GM18868 (cell line): Measurements from ENCODE around the gene COQ8A.
A peak's percentile ranks its signal among the peaks of the same experiment; 100 is the strongest.

Experiments
- ATAC-seq: cut with Tn5 transposase; IDR thresholded peaks from one replicate; pipeline ENCODE4 v1.9.1; 2021; ENCODE audit warnings: mild to moderate bottlenecking, moderate library complexity; ENCODE audit not compliant: unreplicated experiment

COQ8A gene

DNA sequence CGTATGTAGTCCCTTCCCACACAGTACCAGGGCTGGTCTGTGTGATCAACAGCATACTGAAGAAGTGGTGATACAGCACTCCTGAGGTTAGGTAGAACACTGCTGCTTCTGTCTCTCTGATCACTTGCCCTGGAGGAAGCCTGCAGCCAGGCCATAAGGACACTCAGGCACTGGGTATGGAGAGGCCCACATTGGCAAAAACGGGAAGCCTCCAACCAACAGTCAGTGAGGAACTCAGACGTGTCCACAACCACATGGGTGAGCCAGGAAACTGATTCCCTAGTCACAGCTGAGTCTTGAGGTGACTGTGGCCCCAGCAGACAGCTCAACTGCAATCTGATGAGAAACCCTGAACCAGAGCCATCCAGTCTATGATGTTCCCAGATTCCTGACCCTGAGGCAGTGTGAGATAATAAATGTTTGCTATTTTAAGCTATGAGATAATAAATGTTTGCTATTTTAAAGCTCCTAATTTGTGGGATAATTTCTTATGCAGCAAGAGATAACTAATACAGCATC, 62.5 kb downstream of the COQ8A start:
- no peak for ATAC-seq

DNA sequence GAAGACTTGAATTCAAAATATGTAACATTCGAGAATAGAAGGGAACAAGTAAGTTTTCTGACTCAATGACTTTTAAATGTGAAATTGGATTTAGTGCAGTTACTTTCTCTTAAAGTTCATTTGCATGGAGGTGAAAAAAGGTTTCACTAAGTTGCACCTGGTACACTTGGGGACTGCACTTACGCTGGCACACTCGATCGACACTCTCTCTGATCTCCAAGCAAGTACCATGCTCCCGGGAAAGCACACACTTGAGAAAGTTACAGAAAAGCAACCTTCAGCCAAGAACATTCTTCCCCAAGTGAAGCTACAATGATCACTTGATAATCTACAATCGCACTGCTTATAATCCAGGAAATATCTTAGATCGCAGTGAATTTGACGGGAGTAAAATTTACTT, 63.1 kb downstream of the COQ8A start:
- ATAC-seq = no peak

DNA sequence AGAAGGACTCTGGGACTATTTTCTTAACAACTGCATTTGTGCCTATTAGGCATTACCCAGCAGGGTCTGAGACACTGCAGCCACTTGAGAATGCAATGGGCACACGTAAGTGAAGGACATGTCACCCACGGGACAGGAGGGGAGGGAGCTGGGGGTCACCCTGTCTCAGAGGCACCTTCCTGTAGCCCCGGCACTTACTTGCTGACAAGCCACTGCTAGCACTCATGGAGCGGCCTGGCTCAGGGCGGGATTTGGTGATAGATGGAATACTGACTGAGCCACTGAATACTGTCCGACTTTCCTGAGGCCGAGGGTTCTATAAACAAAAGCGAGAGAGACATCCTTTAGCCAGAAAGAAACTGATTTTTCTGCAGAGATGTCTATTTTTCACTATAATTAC, 64.7 kb downstream of the COQ8A start:
- ATAC-seq = no peak

DNA sequence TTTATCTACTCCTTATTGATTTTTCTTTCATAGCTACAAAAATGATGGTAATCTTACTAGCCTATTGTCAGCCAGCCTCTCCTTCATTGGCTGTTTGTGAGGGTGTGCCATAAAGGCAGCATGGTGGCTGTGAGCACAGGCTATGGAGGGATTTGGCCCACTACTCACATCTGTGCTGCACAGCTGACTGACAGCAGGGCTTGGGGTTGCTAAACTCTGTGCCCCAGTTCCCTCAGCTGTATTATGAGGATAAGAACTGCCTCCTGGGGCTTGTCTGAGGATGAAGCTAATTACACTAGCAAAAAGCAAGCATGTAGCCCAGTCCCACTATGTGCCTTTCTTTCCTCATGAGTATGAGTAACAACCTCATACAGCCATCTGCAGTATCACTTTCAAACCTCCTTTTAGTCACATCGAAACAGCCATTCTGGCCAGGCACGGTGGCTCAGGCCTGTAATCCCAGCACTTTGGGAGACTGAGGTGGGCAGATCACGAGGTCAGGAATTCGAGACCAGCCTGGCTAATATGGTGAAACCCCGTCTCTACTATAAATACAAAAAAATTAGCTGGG, 66.2 kb downstream of the COQ8A start:
- ATAC-seq = peak; percentile 78

DNA sequence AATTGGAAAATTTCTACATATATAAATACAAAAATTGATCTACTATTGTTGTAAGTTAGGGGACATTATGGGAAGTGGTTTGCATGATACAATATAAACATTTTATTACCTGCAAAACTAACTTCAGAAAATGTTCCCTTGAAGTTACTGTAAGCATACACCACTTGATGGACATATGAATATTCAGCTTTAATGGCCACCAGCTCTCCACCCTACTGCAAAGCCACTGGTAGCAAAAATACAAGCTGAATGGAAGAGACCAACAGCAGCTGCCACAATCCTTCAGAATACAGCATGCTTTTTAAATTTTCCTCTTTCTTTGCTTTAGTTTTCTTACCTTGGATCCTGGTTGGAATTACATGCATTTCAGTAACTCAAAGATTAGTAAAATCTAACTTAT, 69.8 kb downstream of the COQ8A start:
- ATAC-seq = no peak

DNA sequence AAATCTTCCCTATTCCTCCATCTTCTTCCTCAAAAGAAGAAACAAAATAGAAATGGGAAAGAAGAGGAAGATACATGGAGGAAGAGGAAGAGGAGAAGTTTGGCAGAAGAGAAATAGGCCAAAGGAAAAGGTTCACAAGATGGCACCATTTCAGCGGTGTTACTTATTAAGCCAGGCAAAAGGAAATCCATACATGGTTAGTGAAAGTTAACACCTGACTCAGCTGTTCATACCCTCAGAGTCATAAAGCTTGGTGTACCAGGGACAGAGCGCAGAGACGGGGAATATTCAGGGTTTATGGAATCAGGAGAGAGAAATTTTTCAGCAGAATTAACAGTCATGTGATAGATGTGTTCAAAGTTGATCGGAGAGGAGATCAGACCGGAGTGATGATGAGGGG, 70.6 kb downstream of the COQ8A start:
- ATAC-seq = no peak

DNA sequence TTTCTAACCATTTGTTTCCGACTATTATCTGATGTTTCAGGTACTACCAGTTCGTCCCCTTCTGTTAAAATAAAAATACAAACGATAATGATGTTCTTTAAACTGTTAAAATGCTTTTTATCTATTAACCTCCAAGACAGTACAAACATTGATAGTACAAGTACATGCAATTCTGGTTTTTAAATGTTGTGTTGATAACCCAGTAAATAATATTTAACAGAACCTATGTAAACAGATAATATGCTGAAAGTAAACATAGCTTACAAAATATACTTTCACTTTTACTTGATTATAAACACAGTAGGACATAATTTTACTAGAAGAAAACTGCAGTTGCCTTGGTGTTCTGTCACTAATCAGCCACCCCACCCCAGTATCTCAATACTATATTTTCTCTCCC, 76.9 kb downstream of the COQ8A start:
- ATAC-seq = no peak

DNA sequence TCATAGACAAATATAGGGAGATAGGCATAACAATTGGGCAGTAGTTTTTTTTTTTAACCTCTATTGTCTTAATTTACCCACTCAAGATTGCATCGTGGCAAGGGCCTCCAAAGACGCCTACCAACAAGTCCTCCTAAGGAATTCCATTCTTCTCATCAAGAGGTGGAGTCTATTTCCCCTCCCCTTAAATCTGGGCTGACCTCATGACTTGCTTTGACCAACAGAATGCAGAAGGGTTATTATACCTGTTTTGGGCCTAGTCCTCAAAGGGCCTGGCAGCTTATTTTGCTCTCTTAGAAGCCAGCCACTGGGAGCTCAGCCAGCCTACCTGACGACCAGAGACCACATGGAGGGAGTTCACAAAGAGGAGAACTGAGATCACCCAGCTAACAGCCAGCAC, 92.3 kb downstream of the COQ8A start:
- ATAC-seq = no peak

DNA sequence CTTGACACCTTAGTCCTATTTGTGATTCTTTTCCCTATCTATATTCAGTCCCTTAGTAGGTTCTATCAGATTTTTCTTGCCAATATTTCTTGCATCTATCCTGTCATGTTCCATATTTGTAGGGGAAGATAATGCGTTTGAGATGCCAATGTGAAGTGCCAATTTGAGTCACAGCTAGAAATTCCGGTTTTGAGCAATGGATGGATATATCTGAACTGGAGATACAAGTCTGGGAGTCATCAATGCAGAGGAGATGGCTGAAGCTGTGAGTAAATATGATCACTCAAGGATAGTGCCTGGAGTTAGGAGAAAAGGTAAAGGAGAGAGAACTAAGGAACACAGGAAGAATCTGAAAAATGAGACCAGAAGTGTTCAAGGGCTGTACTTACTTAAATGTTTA, 93.8 kb downstream of the COQ8A start:
- no peak for ATAC-seq

DNA sequence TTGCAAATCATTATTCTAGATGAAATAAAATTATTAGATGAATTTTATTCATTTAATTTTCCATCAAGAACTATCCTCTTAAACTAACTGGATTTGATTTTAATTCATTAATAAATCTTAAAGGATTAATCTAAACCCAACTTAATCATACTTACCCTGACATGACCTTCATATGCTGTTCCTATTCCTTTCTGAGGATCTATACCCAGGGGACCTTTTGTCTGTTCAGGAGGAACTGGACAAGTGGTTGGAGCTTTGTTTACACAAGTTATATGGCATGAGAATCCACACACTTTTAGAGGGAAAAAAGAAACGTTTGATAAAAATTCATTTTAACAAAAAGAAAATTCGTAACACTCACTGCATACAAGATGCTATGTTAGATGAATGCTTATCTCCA, 95.2 kb downstream of the COQ8A start:
- no peak for ATAC-seq

DNA sequence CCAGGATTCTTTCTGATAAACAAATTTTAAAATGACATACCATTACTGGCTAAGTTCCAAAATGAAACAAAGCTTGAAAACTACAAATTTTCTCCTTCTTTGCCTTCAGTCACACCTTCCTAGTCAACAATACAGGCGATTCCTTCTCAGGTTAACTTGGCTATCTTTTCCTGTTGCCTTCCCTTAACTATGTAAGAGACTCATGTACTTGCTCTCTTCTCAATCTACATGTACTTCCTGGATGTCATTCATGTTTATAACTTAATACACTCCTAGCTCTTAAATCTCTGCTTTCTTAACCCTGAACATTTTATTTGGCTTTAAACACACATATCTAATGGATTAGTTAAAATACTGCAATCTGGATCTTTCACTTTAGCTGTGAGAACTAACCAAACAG, 97.0 kb downstream of the COQ8A start:
- no peak for ATAC-seq
